22Rv1 (cell line): ENCODE results near the gene HERPUD1.

Experiments used
- H3K27ac ChIP-seq: fragments of 450-650 bp; 2 replicates; pipeline ENCODE4 v1.5.1; 2017
- CTCF ChIP-seq: fragments of 450-650 bp; IDR thresholded peaks from 2 replicates; pipeline ENCODE4 v1.5.1; 2017; ENCODE audit warnings: mild to moderate bottlenecking
- ZFX ChIP-seq: fragments of 450-650 bp; IDR thresholded peaks from 2 replicates; pipeline ENCODE4 v1.6.1; 2017; ENCODE audit warnings: antibody characterized with exemption, borderline replicate concordance

HERPUD1 gene

GRCh38 chr16:56950455-56950854, 18.5 kb downstream of the HERPUD1 start:
- TF ChIP-seq CTCF (no peak), ZFX (no peak)
- H3K27ac ChIP-seq = no peak overlapping the region

- peak; percentile 62 for TF ChIP-seq CTCF
- no peak for TF ChIP-seq ZFX
- no peak overlapping the region for H3K27ac ChIP-seq
Measured at GRCh38 chr16:56950881-56951771, 19.2 kb downstream of the HERPUD1 start.

- H3K27ac ChIP-seq = no peak overlapping the region
- TF ChIP-seq CTCF (no peak), ZFX (no peak)
Measured at GRCh38 chr16:56953006-56953405, 21.1 kb downstream of the HERPUD1 start.

GRCh38 chr16:56956076-56956475, 24.1 kb downstream of the HERPUD1 start:
- no peak overlapping the region for H3K27ac ChIP-seq
- TF ChIP-seq CTCF = no peak

- no peak overlapping the region for H3K27ac ChIP-seq
- TF ChIP-seq CTCF (0 out of 2 replicates have a peak, but pooled peaks have one; percentile 13), ZFX (no peak)
Measured at GRCh38 chr16:56956756-56957155, 24.8 kb downstream of the HERPUD1 start.

- H3K27ac ChIP-seq = no peak overlapping the region
- no peak for TF ChIP-seq CTCF
- no peak for TF ChIP-seq ZFX
Measured at GRCh38 chr16:56960681-56961281, 28.8 kb downstream of the HERPUD1 start.

- no peak for TF ChIP-seq CTCF
- H3K27ac ChIP-seq = no peak overlapping the region
Measured at GRCh38 chr16:56961386-56961785, 29.4 kb downstream of the HERPUD1 start.
